T47D (cell line): ENCODE measurements around the gene MAST4.
"Not testable (repeated sequence)": the region's sequence is repeated elsewhere in the genome, so short reads cannot be mapped to it uniquely, and the experiment has no call there.

Source experiments
- DNase-seq, 2 experiments: peaks; one replicate each; pipeline versions ENCODE4 v3.0.0 to v3.0.0-alpha.2; 2011 to 2012; ENCODE audit warnings: low read depth in 1 of 2, low spot score in 1 of 2
- JUND ChIP-seq: IDR thresholded peaks from 2 replicates; pipeline ENCODE4 v1.6.1; 2012; ENCODE audit warnings: low read depth
- in situ Hi-C: cut with HindIII; loops from 2 replicates; pipeline ENCODE4 v1.10.0; 2016; ENCODE audit warnings: low sequenced_read_pairs, low pct_unique_long_range_greater_than_20kb

Gene MAST4

DNA sequence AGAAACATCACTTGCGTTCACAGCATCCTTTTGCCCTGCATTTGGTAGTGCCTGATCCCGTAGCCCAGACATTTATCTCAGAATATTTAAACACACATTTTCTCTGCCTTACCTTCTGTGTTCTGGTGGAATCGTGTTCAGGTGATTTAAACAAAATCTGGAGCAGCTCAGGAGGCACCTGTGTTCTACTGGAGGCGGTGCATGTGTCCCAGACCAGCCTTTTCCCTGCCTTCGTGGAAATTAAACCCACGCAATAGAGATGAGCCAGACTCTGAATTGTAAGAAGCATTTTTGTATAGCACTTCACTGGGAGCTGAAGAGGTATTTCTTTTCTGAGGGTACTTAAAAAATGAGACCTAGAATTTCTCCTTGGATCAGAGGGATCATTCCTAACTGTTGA, 212.5 kb downstream of the MAST4 start:
- no peak for DNase-seq
- TF ChIP-seq JUND: no peak
- in situ Hi-C loops: no loop called here

DNA sequence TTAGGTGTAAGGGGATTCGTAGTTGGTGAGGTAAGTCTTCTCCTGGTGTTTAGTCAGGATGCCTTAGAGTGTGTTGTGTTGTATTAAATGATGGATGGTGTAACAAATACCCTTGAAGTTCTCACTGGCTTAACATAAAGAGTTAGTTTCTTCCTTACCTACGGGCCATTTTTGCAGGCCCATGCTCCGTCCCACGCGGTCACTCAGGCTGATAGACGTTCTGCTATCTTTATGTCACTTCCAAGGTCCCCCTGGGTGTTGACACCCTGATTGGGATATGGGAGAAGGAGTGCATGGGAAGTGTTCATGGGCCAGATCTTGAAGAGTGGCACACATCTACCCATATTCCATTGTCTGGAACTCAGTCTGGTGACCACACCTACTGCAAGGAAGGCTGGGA, 214.0 kb downstream of the MAST4 start:
- no peak for TF ChIP-seq JUND
- in situ Hi-C loops: no loop called here

DNA sequence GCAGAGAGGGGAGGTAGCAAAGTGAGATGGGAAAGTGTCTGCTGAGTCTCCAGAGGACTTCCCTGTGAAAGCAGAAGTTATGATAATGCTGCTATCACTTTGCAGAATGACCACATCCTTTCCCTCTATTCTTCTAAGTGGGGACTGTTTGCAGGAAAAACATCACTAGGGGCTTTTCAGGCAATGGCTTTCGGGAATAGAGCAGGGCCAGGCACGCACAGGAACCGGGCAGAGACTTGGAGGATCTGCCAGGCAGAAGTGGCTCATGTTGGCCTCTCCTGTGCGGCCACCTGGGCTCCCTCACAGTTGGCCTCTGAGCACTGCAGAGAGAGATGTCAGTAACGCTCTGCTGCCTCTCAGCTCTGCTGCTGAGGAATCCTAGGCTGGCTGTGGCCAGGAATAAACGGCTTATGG, 214.7 kb downstream of the MAST4 start:
- in situ Hi-C loops: no loop called here
- no peak for DNase-seq
- TF ChIP-seq JUND: no peak

More for the DNA sequence above, 214.0 kb downstream of the MAST4 start:
- no peak for DNase-seq

DNA sequence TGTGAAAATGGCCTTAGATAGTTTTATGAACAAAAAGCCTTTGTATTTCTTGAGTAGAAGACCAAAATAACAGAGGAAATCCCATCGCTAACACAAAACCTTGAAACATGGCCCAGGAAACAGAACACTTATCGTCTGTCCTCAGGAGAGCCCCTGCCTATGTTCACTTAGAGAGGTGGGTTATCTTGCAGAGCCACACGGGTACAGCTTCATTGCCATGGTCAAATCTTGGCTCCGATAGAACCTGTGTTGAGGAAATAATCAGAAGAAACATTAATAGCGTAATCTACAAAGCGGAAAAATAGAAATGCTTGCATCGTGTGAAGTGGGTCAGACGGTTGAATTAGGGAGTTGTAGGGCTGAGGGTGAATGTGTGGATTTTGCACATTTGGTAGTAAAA, 216.1 kb downstream of the MAST4 start:
- TF ChIP-seq JUND: no peak
- in situ Hi-C loops: no loop called here
- no peak for DNase-seq

DNA sequence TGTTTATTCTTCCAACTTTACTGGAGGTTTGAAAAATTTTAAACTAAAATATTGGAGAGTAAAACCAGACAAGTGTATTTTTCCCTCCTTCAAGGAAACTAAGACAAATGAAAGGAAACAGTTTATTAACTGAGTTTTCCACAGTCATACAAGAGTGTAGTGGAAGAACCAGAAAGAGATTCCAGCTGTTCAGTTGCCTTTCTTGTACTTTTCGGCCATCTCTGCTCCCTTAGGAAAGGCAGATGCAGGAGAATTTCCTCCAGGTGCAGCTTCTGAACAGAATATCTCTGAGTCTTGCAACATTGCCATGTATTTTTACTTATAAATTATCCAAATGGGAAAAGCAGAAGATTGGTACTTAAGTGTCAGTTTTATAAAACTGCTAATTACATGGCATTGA, 217.1 kb downstream of the MAST4 start:
- no peak for DNase-seq
- no peak for TF ChIP-seq JUND
- in situ Hi-C loops: no loop called here

DNA sequence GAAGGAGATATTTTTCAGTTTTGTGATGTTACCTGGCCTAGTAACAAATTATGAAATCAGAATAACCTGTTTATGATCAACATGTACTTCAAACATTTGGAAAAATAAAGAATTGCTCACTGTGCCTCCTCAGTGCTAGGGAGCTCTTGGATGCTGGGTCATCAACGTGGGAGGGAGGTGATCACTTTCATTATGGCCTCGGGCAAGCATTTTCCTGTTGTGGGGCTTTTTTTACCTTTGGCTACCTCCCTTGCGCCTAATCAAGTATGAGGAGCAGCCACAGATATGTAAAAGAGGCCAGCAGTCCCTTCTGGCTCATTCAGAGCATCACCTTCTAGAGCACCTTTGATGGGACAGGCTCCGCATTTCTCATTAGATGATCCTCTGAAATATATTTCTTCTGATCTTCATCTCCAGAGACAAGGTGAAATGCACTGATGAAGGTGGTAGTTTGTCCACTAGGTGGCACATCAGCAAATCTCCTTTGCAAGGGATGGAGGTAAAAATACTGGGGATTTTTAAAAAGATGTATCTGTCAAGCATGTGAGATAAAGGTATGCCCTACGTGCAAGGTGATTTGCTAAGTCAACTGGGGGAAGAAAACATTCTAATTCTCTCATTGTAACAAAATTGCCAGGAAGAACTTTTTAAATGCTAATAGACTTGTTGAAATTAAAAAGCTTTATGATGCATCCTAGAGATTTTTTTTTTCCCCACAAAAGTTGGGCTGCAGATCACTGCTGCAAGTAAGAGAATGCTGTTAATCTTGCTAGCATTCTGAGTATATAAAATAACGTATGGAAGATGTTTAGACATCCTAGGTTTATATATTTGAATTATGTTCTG, 218.2 kb downstream of the MAST4 start:
- in situ Hi-C loops: no loop called here
- DNase-seq: peak; percentile 61 to 66
- TF ChIP-seq JUND: no peak

DNA sequence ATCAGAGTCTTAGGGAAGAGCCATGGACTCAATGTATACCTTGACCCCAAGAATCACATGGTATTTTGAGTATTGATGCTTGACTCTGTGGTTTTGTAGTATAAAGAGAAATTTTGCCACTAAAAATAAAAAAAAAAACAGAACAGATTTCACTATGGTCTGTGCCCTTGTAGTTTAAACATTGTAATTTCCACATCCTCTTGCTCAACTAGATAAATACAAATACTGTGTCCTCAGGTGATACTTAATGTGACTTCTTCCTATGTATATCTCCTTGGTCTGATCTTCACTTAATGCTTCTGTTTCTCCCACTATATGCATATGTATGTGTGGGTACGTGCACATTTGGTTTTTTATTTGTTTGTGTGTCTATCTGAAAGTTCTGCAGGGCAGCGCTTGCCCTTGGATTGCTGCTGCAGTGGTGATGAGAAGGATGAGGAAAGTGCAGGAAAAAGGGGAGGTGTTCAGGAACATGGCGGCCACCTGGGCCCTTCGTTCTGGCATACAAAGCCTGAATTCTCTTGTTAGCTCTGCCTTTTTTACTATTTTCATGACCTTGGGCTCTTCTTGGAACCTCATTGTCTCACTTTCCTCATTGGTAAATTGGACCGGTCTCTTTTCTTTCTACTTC, 222.2 kb downstream of the MAST4 start:
- DNase-seq: no peak
- in situ Hi-C loops: no loop called here
- TF ChIP-seq JUND: no peak

DNA sequence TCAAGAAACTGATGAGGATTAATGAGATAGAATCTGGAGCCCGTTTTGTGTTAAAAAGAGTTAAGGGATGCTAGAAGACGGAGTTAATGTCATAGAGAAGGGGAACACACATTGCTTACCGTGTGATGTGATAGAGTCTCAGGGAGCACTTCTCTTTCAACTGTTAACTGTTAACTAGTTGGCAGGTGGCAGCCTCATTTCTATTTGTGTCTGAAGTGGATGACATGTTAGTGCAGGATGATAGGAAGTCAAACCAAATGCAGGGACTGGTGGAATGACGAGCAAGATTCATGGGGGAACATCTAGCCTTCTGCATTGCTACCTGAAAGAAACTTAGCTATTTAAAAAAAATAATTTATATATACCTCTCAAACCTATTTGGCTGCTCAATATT, 222.7 kb downstream of the MAST4 start:
- no peak for TF ChIP-seq JUND
- in situ Hi-C loops: no loop called here
- no peak for DNase-seq

DNA sequence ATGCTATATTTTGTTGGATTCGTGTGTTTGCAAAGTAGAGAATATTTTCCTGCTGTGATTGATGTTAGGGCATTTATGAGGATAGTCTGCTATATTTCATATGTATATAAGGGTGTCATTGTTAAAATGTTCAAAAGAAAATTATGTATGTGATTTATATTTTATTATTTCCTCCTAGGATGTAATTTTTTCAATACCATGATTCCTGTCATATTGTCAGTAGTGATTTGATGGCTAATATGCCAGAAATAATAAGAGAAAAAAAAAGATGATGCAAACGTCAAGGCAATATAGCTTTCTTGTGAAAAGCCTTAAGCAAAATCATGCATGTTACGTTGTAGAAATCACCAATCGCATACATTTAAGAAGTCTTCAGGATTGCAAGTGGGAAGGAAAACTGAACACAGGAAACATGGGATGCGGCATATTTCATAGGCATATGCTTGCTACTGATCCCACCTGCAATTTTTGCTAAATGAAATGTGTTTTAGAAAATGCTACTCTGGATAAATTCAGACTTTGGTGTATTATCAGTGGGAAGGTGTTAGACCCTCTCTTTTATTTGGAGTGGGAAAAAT, 224.5 kb downstream of the MAST4 start:
- TF ChIP-seq JUND: no peak
- in situ Hi-C loops: no loop called here
- DNase-seq: no peak

DNA sequence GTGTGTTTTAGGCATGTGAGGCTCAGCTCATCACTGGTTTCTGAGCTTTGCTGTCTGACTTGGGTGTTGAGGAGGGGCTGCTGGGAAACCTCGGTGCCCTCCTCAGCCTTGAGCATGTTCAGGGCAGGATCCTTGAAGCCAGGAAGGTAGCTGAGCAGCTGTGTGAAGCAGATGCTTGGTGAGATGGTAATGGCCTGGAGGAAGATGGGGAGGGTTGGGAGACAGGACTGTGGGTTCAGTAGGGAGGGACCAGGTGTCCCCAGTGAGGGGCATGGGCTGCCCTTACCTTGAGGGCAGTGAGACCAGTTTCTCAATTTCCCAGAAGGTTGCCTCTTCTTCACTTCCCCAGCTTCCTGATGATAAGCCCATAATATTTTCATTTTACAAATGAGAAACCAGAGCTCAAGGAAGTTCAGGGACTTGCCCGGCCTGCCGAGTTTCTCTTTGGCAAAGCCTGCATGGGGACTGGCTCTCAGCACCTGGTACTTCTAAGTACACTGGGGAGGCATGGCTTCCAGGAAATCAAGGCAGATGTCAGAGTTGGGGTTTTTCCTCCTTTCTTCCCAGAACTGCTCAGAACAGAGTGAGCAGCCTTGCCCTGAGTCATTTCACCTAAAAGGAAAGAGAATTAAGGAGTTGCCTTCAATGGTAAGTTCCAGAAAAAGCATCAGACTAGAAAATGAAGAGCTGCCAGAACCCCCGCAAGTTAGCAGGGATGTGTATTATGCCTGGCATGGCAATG, 225.7 kb downstream of the MAST4 start:
- no peak for TF ChIP-seq JUND
- in situ Hi-C loops: no loop called here
- DNase-seq: no peak

DNA sequence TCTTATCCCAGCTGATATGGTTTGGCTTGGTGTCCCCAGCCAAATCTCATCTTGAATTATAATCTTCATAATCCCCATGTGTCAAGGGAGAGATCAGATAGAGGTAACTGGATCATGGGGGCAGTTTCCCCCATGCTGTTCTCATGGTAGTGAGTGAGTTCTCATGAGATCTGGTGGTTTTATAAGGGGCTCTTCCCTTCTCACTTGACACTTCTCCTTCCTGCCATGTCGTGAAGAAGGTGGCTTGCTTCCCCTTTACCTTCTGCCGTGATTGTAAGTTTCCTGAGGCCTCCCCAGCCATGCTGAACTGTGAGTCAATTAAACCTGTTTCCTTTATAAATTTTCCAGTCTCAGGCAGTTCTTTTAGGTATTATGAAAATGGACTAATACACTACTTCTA, 226.7 kb downstream of the MAST4 start:
- DNase-seq, in situ Hi-C loops: not testable (repeated sequence)

DNA sequence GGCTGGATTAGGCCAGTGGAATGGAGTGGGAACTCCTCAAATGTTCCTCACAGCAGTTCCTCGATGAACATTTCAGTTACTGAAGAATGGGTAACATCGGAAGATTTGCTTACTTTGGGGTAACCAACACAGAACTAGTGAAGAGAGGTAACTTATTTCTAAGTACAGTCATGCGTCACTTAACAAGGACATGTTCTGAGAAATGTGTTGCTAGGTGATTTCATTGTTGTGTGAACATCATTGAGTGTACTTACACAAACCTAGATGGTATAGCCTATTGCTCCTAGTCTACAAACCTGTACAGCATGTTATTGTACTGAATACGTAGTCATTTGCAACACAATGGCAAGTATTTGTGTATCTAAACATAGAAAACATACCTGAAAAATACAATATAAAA, 228.3 kb downstream of the MAST4 start:
- in situ Hi-C loops: no loop called here
- DNase-seq: no peak
- no peak for TF ChIP-seq JUND

DNA sequence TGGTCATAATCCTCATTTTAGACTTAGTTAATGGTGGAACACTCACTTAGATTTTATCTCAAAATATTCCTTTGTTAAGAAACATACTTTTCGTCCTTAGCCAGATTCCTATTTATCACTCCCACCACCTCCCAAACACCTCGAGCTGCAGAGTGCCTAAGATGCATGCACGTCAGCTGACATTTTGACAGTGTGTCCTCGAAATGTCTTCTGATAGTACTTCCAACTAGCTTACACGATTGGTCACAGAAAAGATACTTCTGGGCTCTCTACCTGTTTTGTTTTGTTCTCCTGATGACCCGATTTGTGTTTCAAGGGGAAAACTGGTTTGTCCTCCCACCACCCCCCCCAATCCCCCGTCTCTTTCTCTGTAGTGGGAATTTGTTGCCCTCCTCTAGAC, 230.1 kb downstream of the MAST4 start:
- DNase-seq: no peak
- in situ Hi-C loops: no loop called here
- TF ChIP-seq JUND: no peak
